Esophagus muscularis mucosa (tissue), 2 donors: ENCODE data around the gene HIF1AN.

Experiments
- EP300 ChIP-seq: sonication (generic); formaldehyde crosslinking; IDR thresholded peaks from one replicate; pipeline ENCODE4 v1.6.1; 2017; ENCODE audit warnings: antibody characterized with exemption
- POLR2A ChIP-seq: fragments of 450-650 bp; IDR thresholded peaks from one replicate; pipeline ENCODE4 v1.6.1; 2017; ENCODE audit warnings: antibody characterized with exemption, moderate library complexity, mild to moderate bottlenecking, low read depth

DNA sequence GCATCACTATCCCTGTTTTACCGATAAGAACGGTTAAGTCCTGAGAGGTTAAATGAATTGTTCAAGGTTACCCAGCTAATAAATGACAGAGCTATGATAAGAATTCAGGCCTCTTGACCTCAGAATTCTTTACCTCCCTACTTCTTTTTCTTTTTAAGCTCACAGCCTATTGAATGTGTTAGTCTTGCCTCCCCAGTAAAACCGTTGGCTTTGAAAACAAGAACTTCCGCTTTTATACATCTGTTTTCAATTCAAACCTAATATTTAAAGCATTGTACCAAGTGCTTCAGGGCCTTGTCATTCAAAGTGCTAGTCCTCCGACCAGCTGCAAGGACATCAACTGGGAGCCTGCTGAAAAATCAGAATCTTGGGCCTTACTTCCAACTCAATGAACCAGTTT is 31.6 kb upstream of the HIF1AN start:
- TF ChIP-seq POLR2A = no peak
- TF ChIP-seq EP300 = no peak
